Activated CD8-positive, alpha-beta T cell treated with anti-CD3 and anti-CD28 coated beads for 36 hours (primary cell): Measurements from ENCODE around the gene C2orf66. TPM values are rescaled to one million over a fixed set of nuclear protein-coding genes. Genes with fewer than 3 reads are reported as not detected.

ENCODE experiments used
- ATAC-seq: fragments of 200-7000 bp; cut with Tn5 transposase; one replicate; pipeline ENCODE4 v1.10.0; 2021; ENCODE audit warnings: mild to moderate bottlenecking, moderate library complexity
- CTCF ChIA-PET: fragments of 350-600 bp; sonication (Branson Sonifier 250); formaldehyde crosslinking; loops from one replicate; lab custom pipeline; 2021; ENCODE audit warnings: antibody characterized with exemption; lab: Charles Lee
- POLR2A ChIA-PET: fragments of 350-600 bp; sonication (Branson Sonifier 250); formaldehyde crosslinking; loops from one replicate; lab custom pipeline; 2021; ENCODE audit warnings: antibody characterized with exemption; lab: Charles Lee
- DNase-seq: peaks from one replicate; pipeline ENCODE4 v3.0.0-alpha.2; 2020
- H3K27ac Mint-ChIP-seq: one replicate; pipeline ENCODE4 v1.8.0; 2021; ENCODE audit warnings: mild to moderate bottlenecking, mixed read lengths
- H3K27me3 Mint-ChIP-seq: one replicate; pipeline ENCODE4 v1.8.0; 2021; ENCODE audit warnings: mixed read lengths
- H3K36me3 Mint-ChIP-seq: one replicate; pipeline ENCODE4 v1.8.0; 2021; ENCODE audit warnings: low read depth, mixed read lengths
- H3K4me1 Mint-ChIP-seq: one replicate; pipeline ENCODE4 v1.8.0; 2021; ENCODE audit warnings: low read depth, mixed read lengths
- H3K4me3 Mint-ChIP-seq: one replicate; pipeline ENCODE4 v1.8.0; 2021; ENCODE audit warnings: mild to moderate bottlenecking, moderate library complexity, mixed read lengths
- H3K9me3 Mint-ChIP-seq: one replicate; pipeline ENCODE4 v1.8.0; 2021; ENCODE audit warnings: mixed read lengths
- intact Hi-C: fragments of 100-400 bp; cut with micrococcal nuclease; formaldehyde crosslinking; loops from one replicate; pipeline ENCODE4 v1.10.0; 2022
- total RNA-seq, 2 experiments: library from RNA; stranded (reverse); gene quantifications; one replicate each; pipeline ENCODE4 v1.2.3, GENCODE V29; 2021
- TF ChIP-seq, protein P1 (sequence below): fragments of 200-600 bp; IDR thresholded peaks from one replicate; pipeline ENCODE4 v1.8.0; 2022; ENCODE audit warnings: antibody characterized with exemption, mild to moderate bottlenecking

Gene C2orf66
- total RNA-seq = not detected

DNA sequence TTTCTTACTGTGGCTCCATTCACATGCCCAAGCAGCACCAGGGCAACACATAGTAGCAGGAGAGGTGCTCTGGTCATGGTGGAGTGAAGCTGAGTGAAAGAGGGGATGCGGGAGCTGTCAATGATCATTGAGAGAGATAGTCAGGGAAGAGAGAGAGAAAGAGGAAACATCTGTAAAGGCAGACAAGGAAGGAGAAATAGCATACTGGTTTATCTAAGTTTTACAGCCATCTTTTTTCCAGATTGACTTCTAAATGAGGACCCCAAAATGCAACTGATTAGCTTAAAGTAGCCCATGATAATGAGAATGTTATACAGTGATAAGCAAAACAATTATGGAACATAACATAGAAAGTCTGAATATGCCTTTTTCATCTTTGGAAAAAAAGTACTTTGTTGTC is at the start of gene C2orf66:
C2orf66 (minus strand) TSS at position 96 of the 400 bp plus-strand sequence; CDS start at position 77, 19 bp downstream.
- Mint-ChIP-seq H3K9me3 (no peaks in the 10 kb centered on the region), H3K4me1 (no peaks in the 10 kb centered on the region), H3K27me3 (peaks cover 22% of the 10 kb centered on the region), H3K4me3 (no peak within 1 kb of the TSS), H3K36me3 (no peaks in the 10 kb centered on the region), H3K27ac (no peak within 1 kb of the TSS)
- CTCF ChIA-PET = no interaction called here
- intact Hi-C loops = no loop called here
- ATAC-seq = no peak
- DNase-seq = no peak
- TF ChIP-seq, protein P1, sequence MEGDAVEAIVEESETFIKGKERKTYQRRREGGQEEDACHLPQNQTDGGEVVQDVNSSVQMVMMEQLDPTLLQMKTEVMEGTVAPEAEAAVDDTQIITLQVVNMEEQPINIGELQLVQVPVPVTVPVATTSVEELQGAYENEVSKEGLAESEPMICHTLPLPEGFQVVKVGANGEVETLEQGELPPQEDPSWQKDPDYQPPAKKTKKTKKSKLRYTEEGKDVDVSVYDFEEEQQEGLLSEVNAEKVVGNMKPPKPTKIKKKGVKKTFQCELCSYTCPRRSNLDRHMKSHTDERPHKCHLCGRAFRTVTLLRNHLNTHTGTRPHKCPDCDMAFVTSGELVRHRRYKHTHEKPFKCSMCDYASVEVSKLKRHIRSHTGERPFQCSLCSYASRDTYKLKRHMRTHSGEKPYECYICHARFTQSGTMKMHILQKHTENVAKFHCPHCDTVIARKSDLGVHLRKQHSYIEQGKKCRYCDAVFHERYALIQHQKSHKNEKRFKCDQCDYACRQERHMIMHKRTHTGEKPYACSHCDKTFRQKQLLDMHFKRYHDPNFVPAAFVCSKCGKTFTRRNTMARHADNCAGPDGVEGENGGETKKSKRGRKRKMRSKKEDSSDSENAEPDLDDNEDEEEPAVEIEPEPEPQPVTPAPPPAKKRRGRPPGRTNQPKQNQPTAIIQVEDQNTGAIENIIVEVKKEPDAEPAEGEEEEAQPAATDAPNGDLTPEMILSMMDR = no peak
- POLR2A ChIA-PET = no interaction called here

- ATAC-seq = no peak
- no peaks in the 10 kb centered on the region for H3K4me1 Mint-ChIP-seq
Observed at GRCh38 chr2:196854629-196855028, 45.5 kb upstream of the C2orf66 start.

DNA sequence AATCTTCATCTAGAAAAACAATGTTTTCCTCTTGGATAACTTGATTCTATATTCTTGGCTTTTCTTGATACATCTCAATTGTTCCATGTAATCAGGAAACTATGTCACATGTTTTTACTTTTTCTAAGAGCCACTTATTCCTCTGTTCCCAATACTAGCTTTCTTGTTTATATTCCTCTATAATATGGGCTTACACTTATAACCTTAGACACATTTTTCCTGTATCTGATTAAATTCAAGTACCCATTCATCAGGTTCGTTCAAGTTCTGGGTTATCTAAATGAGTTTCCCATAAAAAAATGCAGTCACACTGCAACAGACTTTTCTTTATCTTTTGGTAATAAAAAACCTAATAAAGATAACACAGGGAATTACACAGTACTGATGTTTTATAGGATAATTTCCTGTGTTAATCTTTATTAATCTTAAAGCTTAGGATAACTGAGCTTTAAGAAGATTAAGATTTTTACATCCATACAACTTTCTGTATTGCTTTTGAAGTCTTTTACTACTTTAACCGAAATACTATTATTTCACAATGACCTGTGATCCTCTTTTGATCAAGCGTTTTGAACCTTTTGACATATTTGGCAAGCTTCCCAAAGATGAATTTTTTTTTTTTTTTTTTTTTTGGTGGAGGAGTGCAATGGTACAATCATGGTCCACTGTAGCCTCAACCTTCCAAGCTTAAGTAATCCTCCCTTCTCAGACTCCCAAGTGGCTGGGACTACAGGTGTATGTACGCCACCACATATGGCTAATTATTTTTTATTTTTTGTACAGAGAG is 44.3 kb upstream of the C2orf66 start:
- Mint-ChIP-seq H3K27ac (no peak overlapping the region), H3K4me3 (no peak overlapping the region), H3K9me3 (peaks cover 1% of the 10 kb centered on the region), H3K36me3 (peaks cover 14% of the 10 kb centered on the region), H3K4me1 (no peaks in the 10 kb centered on the region), H3K27me3 (no peaks in the 10 kb centered on the region)
- ChIA-PET CTCF (interaction anchor here (1.6 kb wide), 1 partner anchor 115 kb away, joined by 4 read pairs; no protein-coding TSS in a partner anchor), POLR2A (no interaction called here)
- no peak for ATAC-seq
- TF ChIP-seq, protein P1 = no peak
- DNase-seq = no peak
- intact Hi-C loops = no loop called here

More at GRCh38 chr2:196854629-196855028, 45.5 kb upstream of the C2orf66 start:
- intact Hi-C loops = no loop called here
- Mint-ChIP-seq H3K4me3 (no peak overlapping the region), H3K36me3 (peaks cover 24% of the 10 kb centered on the region), H3K27ac (no peak overlapping the region), H3K27me3 (no peaks in the 10 kb centered on the region), H3K9me3 (peaks cover 7% of the 10 kb centered on the region)
- ChIA-PET POLR2A (no interaction called here), CTCF (interaction anchor here (1.6 kb wide), 1 partner anchor 114 kb away, joined by 4 read pairs; no protein-coding TSS in a partner anchor)
- TF ChIP-seq, protein P1 = no peak
- DNase-seq = no peak

DNA sequence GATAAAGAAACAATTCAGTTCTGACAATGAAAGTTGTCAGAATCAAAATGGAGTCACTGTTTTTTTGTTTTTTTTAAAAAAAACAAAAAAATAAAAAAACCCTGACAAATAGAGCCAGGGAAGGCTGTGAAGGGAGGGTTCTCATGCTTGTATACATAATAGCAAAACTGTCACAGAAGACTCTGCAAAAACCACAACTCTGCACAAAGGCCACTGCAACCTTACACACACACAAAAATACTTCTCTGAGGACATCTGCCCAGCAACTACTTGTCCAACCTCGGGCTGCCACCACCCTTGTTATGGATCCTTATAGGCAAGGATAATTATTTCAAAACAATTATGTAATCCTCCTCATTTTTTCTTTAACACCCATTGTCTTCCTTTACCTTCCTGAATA is 41.9 kb upstream of the C2orf66 start:
- H3K27me3 Mint-ChIP-seq = no peaks in the 10 kb centered on the region
- no peak for DNase-seq
- peaks cover 7% of the 10 kb centered on the region for H3K4me1 Mint-ChIP-seq
- POLR2A ChIA-PET = no interaction called here
- H3K9me3 Mint-ChIP-seq = no peaks in the 10 kb centered on the region
- intact Hi-C loops = no loop called here
- H3K27ac Mint-ChIP-seq = no peak overlapping the region
- no peak for ATAC-seq
- CTCF ChIA-PET = no interaction called here
- H3K4me3 Mint-ChIP-seq = no peak overlapping the region
- H3K36me3 Mint-ChIP-seq = peaks cover 11% of the 10 kb centered on the region
- TF ChIP-seq, protein P1 = no peak

- ChIA-PET POLR2A (no interaction called here), CTCF (no interaction called here)
- Mint-ChIP-seq H3K27ac (no peak overlapping the region), H3K9me3 (no peaks in the 10 kb centered on the region), H3K27me3 (no peaks in the 10 kb centered on the region), H3K4me3 (no peak overlapping the region), H3K4me1 (peaks cover 7% of the 10 kb centered on the region), H3K36me3 (peaks cover 11% of the 10 kb centered on the region)
- no peak for ATAC-seq
- DNase-seq = no peak
- intact Hi-C loops = no loop called here
- TF ChIP-seq, protein P1 = no peak
Observed at GRCh38 chr2:196849895-196850294, 40.7 kb upstream of the C2orf66 start.
